BLaER1 (cell line): ENCODE measurements around the gene CARS2.

Experiments used
- H3K27ac ChIP-seq: shearing (Covaris generic); formaldehyde crosslinking; 2 replicates; pipeline ENCODE4 v1.8.1; 2022
- H3K27me3 ChIP-seq: shearing (Covaris generic); formaldehyde crosslinking; 2 replicates; pipeline ENCODE4 v1.8.1; 2022
- H3K36me3 ChIP-seq: shearing (Covaris generic); formaldehyde crosslinking; 2 replicates; pipeline ENCODE4 v1.8.1; 2022
- H3K4me1 ChIP-seq: shearing (Covaris generic); formaldehyde crosslinking; 2 replicates; pipeline ENCODE4 v1.8.1; 2022
- H3K4me2 ChIP-seq: shearing (Covaris generic); formaldehyde crosslinking; 2 replicates; pipeline ENCODE4 v1.8.1; 2022
- H3K4me3 ChIP-seq: shearing (Covaris generic); formaldehyde crosslinking; 2 replicates; pipeline ENCODE4 v1.8.1; 2022
- H3K9ac ChIP-seq: shearing (Covaris generic); formaldehyde crosslinking; 2 replicates; pipeline ENCODE4 v1.8.1; 2022
- H3K9me3 ChIP-seq: shearing (Covaris generic); formaldehyde crosslinking; 2 replicates; pipeline ENCODE4 v1.8.1; 2022
- H4K20me1 ChIP-seq: shearing (Covaris generic); formaldehyde crosslinking; 2 replicates; pipeline ENCODE4 v1.8.1; 2022
- Cebpa-rat ChIP-seq: shearing (Covaris generic); IDR thresholded peaks from 2 replicates; pipeline ENCODE4 v1.8.1; 2022

The CARS2 gene

GRCh38 chr13:110657196-110657595 is 48.7 kb downstream of the CARS2 start:
- Histone ChIP-seq H3K9me3 (peaks cover 32% of the 10 kb centered on the region), H4K20me1 (0 out of 2 replicates have a peak, but pooled peaks cover 4% of the 10 kb centered on the region), H3K27me3 (no peaks in the 10 kb centered on the region), H3K4me2 (no peak overlapping the region), H3K4me1 (peaks cover 14% of the 10 kb centered on the region), H3K36me3 (peaks cover 83% of the 10 kb centered on the region), H3K27ac (no peak overlapping the region), H3K9ac (no peak overlapping the region), H3K4me3 (no peak overlapping the region)
- no peak for TF ChIP-seq Cebpa-rat

- H3K9ac ChIP-seq, result no peak overlapping the region
- H3K4me1 ChIP-seq, result peaks cover 27% of the 10 kb centered on the region
- peaks cover 82% of the 10 kb centered on the region for H3K36me3 ChIP-seq
- H3K27me3 ChIP-seq, result no peaks in the 10 kb centered on the region
- no peak for TF ChIP-seq Cebpa-rat
- H3K27ac ChIP-seq, result no peak overlapping the region
- 0 out of 2 replicates have a peak, but pooled peaks cover 20% of the 10 kb centered on the region for H4K20me1 ChIP-seq
- H3K4me3 ChIP-seq, result no peak overlapping the region
- H3K9me3 ChIP-seq, result no peaks in the 10 kb centered on the region
- no peak overlapping the region for H3K4me2 ChIP-seq
Observed at GRCh38 chr13:110653851-110654250, 52.1 kb downstream of the CARS2 start.

GRCh38 chr13:110653271-110653670 is 52.6 kb downstream of the CARS2 start:
- H3K9ac ChIP-seq, result no peak overlapping the region
- no peak overlapping the region for H3K4me2 ChIP-seq
- no peaks in the 10 kb centered on the region for H3K9me3 ChIP-seq
- no peak overlapping the region for H3K4me3 ChIP-seq
- no peaks in the 10 kb centered on the region for H3K27me3 ChIP-seq
- no peak for TF ChIP-seq Cebpa-rat
- H3K27ac ChIP-seq, result no peak overlapping the region
- H3K4me1 ChIP-seq, result peaks cover 27% of the 10 kb centered on the region
- H3K36me3 ChIP-seq, result peaks cover 80% of the 10 kb centered on the region
- H4K20me1 ChIP-seq, result peaks cover 21% of the 10 kb centered on the region; the same call in 1 of the 2 replicates

DNA sequence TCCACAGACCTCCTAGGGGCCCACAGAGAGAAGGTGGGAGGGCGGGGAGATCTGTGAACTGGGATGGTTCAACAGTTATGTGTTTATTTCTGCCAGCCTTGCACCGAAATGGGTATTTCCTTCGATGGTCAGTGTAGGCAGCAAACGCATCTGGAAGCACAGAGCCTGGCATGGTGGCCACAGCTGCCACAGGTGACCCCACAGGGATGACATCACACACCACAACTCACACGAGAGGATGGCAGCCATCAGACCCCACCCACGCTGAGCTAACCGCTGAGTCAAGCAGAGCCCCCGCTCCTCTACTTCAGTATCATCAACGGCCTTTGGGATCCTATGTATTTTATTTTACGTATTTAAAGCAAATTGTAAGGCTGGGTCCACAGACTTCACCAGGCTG is 53.2 kb downstream of the CARS2 start:
- Histone ChIP-seq H3K9ac (no peak overlapping the region), H3K4me2 (no peak overlapping the region), H3K4me1 (peaks cover 29% of the 10 kb centered on the region), H4K20me1 (peaks cover 26% of the 10 kb centered on the region), H3K9me3 (no peaks in the 10 kb centered on the region), H3K27ac (0 out of 2 replicates have a peak overlapping the region, but pooled peaks have one; percentile 44), H3K4me3 (no peak overlapping the region), H3K36me3 (peaks cover 79% of the 10 kb centered on the region), H3K27me3 (no peaks in the 10 kb centered on the region)
- no peak for TF ChIP-seq Cebpa-rat

DNA sequence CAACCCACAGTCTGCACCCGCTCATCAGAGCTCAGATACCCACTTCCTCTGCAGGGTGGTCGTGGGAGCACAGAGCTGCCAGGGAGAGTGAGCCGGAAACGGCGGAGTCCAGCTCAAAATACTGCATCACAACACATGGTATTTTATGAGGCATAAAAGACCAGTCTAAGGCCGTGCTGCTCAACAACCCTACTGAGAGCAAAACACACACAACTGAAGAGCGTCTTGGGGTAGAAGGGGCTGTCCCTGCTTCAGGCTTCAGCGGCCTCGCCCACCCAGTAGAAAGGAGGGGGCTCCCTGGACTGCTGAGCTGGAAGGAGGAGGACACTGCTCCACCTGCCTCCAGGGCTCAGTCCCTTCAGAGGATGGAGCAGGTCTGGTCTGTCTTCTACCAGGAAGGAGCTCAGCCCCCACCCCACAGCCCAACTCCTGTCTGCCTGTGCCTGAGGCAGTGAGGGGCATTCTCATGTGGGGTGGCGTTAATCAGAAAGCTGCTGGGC is 53.6 kb downstream of the CARS2 start:
- peak overlapping the region; percentile 44; the same call in 1 of the 2 replicates for H3K27ac ChIP-seq

GRCh38 chr13:110651726-110652230 is 54.1 kb downstream of the CARS2 start:
- Histone ChIP-seq H3K9me3 (no peaks in the 10 kb centered on the region), H3K4me1 (peaks cover 38% of the 10 kb centered on the region), H3K36me3 (peaks cover 79% of the 10 kb centered on the region), H3K27me3 (no peaks in the 10 kb centered on the region), H3K9ac (no peak overlapping the region), H4K20me1 (peaks cover 35% of the 10 kb centered on the region), H3K27ac (no peak overlapping the region), H3K4me3 (no peak overlapping the region), H3K4me2 (no peak overlapping the region)
- TF ChIP-seq Cebpa-rat, result no peak

More for the DNA sequence above, 53.6 kb downstream of the CARS2 start:
- H3K36me3 ChIP-seq, result peaks cover 77% of the 10 kb centered on the region
- no peak overlapping the region for H3K4me2 ChIP-seq
- H3K9me3 ChIP-seq, result no peaks in the 10 kb centered on the region
- H3K4me1 ChIP-seq, result peaks cover 33% of the 10 kb centered on the region
- no peak overlapping the region for H3K4me3 ChIP-seq
- no peak for TF ChIP-seq Cebpa-rat
- no peak overlapping the region for H3K9ac ChIP-seq
- no peaks in the 10 kb centered on the region for H3K27me3 ChIP-seq
- H4K20me1 ChIP-seq, result peaks cover 31% of the 10 kb centered on the region

DNA sequence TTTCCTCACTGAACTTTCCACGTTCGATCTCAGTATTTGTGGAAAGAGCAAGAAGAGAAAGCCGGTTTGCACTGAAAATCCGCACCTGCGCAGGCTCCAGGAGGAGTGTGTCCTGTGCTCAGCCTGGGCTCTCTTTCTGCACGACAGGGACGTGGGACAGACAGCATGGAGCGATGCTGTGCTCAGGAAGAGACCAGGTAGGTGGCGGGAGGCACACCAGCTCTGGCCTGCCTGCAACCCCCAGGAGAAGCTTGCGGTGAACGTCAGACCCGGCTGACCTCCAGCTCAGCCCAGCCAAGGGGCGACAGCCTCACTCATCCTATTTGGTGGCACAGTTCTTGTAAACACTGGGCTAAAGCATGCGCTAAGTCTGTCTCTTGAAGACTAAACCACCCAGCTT is 54.6 kb downstream of the CARS2 start:
- Histone ChIP-seq H3K9me3 (no peaks in the 10 kb centered on the region), H3K36me3 (peaks cover 82% of the 10 kb centered on the region), H3K9ac (no peak overlapping the region), H3K27ac (no peak overlapping the region), H3K4me1 (peaks cover 39% of the 10 kb centered on the region), H3K4me3 (no peak overlapping the region), H3K4me2 (no peak overlapping the region), H3K27me3 (no peaks in the 10 kb centered on the region), H4K20me1 (peaks cover 40% of the 10 kb centered on the region)
- TF ChIP-seq Cebpa-rat, result no peak

DNA sequence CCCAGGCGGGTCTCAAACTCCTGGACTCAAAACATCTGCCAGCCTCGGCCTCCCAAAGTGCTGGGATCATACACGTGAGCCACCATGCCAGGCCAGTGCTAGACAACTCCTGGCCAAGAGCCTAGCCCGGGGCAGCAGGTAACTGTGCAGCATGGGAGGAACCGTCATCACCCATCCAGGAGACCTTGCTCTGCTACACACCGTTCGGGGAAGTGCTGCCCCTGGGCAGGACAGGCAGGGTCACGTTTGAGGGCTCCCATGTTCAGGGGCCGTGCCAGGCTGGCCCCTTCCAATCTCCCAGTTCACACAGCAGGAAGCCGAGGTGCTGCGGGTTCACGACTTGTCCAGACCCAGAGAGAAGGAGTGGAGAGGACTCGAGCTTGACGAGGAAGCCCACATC is 55.5 kb downstream of the CARS2 start:
- no peak overlapping the region for H3K9ac ChIP-seq
- peaks cover 83% of the 10 kb centered on the region for H3K36me3 ChIP-seq
- no peaks in the 10 kb centered on the region for H3K9me3 ChIP-seq
- TF ChIP-seq Cebpa-rat, result no peak
- no peak overlapping the region for H3K4me2 ChIP-seq
- H3K27me3 ChIP-seq, result no peaks in the 10 kb centered on the region
- H3K4me1 ChIP-seq, result peaks cover 47% of the 10 kb centered on the region
- peaks cover 49% of the 10 kb centered on the region for H4K20me1 ChIP-seq
- H3K4me3 ChIP-seq, result no peak overlapping the region
- H3K27ac ChIP-seq, result no peak overlapping the region

DNA sequence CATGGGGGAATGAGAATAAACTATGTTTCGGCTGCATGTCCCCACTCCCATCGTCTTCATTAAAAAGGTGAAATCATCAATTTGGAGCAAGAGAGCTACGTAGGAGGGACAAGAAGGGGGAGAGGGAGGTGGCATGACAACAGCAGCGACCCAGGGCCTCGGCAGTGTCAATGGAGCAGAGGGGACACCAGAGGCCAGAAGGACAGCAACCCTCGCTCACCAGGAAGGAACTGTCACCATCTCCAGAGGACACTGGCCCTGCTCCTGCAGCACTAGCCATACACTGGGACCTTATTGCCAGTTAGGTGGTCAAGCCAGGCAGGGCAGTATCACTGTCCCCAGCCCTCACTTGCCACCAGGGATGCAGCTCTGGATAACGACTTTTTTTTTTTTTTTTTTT is 56.4 kb downstream of the CARS2 start:
- H3K27ac ChIP-seq, result no peak overlapping the region
- H3K4me1 ChIP-seq, result peaks cover 56% of the 10 kb centered on the region
- peaks cover 58% of the 10 kb centered on the region for H4K20me1 ChIP-seq
- H3K36me3 ChIP-seq, result peaks cover 84% of the 10 kb centered on the region
- TF ChIP-seq Cebpa-rat, result no peak
- no peaks in the 10 kb centered on the region for H3K27me3 ChIP-seq
- no peak overlapping the region for H3K4me2 ChIP-seq
- no peak overlapping the region for H3K4me3 ChIP-seq
- H3K9me3 ChIP-seq, result no peaks in the 10 kb centered on the region
- H3K9ac ChIP-seq, result no peak overlapping the region

- Histone ChIP-seq H3K4me1 (peaks cover 59% of the 10 kb centered on the region), H3K27me3 (no peaks in the 10 kb centered on the region), H3K27ac (no peak overlapping the region), H3K4me2 (no peak overlapping the region), H3K9ac (no peak overlapping the region), H3K36me3 (peaks cover 84% of the 10 kb centered on the region), H3K4me3 (no peak overlapping the region), H3K9me3 (no peaks in the 10 kb centered on the region), H4K20me1 (peaks cover 61% of the 10 kb centered on the region)
- TF ChIP-seq Cebpa-rat, result no peak
Observed at GRCh38 chr13:110648848-110649421, 57.0 kb downstream of the CARS2 start.
